ENCODE data around the gene EMP1.

EMP1 gene

DNA sequence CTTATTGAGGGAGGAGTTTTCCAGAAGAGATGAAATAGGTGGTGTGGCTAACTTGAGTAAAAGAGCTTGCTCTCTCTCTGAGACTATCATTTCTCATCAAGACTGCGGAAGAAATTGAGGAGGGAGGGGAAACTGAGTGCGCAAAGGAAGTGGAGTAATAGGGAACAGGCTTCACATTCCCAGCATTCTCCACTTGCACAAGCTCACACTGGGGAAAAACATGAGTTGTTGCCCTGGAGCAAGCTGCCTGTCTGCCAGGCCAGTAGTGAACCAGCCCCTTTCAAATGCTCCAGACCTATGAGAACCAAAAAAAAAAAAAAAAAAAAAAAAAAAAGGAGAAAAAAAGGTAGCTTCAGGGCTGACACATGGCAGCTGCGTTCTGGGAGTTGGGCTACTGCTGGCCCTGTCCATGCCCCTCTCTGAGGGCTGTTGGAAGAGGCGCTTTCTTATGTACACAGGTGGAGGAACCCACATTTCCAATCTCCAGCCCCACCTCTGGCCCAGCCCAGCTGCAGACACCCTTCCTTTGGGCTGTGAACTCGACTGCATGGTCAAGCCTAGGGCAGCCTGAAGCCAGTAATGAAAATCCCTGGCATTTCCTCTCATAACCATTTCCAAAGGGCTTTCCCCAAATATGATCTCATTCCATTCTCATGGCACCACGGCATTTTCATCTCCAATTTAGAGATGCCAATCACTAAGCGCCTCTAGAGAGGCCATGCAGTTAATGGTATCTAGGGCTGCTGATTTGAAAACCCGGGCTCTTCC, 32.5 kb upstream of the EMP1 start (continued):
- TF ChIP-seq, protein P1, sequence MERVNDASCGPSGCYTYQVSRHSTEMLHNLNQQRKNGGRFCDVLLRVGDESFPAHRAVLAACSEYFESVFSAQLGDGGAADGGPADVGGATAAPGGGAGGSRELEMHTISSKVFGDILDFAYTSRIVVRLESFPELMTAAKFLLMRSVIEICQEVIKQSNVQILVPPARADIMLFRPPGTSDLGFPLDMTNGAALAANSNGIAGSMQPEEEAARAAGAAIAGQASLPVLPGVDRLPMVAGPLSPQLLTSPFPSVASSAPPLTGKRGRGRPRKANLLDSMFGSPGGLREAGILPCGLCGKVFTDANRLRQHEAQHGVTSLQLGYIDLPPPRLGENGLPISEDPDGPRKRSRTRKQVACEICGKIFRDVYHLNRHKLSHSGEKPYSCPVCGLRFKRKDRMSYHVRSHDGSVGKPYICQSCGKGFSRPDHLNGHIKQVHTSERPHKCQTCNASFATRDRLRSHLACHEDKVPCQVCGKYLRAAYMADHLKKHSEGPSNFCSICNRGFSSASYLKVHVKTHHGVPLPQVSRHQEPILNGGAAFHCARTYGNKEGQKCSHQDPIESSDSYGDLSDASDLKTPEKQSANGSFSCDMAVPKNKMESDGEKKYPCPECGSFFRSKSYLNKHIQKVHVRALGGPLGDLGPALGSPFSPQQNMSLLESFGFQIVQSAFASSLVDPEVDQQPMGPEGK (CRISPR knock-in tag; IDR thresholded peaks at IDR 0.05; ENCODE audit: borderline replicate concordance): no peak
- TF ChIP-seq ZFP3 (CRISPR knock-in tag; IDR thresholded peaks at IDR 0.05): no peak
- TF ChIP-seq, protein P2, sequence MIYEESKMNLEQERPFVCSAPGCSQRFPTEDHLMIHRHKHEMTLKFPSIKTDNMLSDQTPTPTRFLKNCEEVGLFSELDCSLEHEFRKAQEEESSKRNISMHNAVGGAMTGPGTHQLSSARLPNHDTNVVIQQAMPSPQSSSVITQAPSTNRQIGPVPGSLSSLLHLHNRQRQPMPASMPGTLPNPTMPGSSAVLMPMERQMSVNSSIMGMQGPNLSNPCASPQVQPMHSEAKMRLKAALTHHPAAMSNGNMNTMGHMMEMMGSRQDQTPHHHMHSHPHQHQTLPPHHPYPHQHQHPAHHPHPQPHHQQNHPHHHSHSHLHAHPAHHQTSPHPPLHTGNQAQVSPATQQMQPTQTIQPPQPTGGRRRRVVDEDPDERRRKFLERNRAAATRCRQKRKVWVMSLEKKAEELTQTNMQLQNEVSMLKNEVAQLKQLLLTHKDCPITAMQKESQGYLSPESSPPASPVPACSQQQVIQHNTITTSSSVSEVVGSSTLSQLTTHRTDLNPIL (CRISPR knock-in tag; IDR thresholded peaks at IDR 0.05; ENCODE audit: low read depth): no peak
- no peak for TF ChIP-seq ZNF8 (CRISPR knock-in tag; IDR thresholded peaks at IDR 0.05)

DNA sequence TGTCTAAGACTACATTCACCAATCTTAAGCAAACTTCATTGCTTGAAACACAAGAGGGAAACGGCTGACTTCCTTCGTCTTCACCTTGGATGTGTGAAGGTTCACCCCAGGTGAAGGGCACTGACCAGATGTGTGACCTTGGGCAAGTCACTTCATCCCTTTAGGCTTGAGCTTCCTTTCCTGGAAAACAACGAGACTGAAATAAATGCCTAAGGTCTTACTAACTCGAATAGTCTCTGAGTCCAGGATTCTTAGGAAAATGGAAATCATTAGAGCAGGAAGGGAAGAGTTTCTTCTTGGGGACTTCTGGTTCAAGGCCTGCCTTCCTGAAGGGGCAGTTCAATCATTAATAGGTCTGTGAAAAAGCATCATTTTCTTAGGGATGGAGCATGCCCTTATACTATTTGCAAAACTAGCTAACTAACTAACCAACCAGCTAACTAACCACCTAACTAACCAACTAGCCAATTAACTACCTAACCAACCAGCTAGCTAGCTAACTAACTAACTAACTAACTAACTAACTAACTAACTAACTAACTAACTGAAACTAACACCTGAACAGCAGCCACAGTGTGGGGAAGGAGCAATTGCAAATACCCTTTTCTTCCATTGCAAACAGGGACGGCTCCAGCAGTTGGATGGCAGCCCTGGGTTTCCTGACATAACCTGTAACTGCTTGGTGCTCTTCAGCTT, 31.5 kb upstream of the EMP1 start:
- no peak for TF ChIP-seq ZNF8 (CRISPR knock-in tag; IDR thresholded peaks at IDR 0.05)
- no peak for TF ChIP-seq BACH2 (CRISPR knock-in tag; IDR thresholded peaks at IDR 0.05; ENCODE audit: borderline replicate concordance)
- TF ChIP-seq OSR1 (CRISPR knock-in tag; IDR thresholded peaks at IDR 0.05): no peak
- TF ChIP-seq, protein P1 (CRISPR knock-in tag; IDR thresholded peaks at IDR 0.05; ENCODE audit: borderline replicate concordance): no peak
- TF ChIP-seq, protein P3, sequence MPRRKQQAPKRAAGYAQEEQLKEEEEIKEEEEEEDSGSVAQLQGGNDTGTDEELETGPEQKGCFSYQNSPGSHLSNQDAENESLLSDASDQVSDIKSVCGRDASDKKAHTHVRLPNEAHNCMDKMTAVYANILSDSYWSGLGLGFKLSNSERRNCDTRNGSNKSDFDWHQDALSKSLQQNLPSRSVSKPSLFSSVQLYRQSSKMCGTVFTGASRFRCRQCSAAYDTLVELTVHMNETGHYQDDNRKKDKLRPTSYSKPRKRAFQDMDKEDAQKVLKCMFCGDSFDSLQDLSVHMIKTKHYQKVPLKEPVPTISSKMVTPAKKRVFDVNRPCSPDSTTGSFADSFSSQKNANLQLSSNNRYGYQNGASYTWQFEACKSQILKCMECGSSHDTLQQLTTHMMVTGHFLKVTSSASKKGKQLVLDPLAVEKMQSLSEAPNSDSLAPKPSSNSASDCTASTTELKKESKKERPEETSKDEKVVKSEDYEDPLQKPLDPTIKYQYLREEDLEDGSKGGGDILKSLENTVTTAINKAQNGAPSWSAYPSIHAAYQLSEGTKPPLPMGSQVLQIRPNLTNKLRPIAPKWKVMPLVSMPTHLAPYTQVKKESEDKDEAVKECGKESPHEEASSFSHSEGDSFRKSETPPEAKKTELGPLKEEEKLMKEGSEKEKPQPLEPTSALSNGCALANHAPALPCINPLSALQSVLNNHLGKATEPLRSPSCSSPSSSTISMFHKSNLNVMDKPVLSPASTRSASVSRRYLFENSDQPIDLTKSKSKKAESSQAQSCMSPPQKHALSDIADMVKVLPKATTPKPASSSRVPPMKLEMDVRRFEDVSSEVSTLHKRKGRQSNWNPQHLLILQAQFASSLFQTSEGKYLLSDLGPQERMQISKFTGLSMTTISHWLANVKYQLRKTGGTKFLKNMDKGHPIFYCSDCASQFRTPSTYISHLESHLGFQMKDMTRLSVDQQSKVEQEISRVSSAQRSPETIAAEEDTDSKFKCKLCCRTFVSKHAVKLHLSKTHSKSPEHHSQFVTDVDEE (CRISPR knock-in tag; IDR thresholded peaks at IDR 0.05): no peak
- TF ChIP-seq ARNTL (CRISPR knock-in tag; IDR thresholded peaks at IDR 0.05; ENCODE audit: borderline replicate concordance, low read depth): no peak
- TF ChIP-seq ZNF565 (CRISPR knock-in tag; conservative IDR thresholded peaks at IDR 0.05; ENCODE audit: low read depth): no peak
- TF ChIP-seq PPARA (CRISPR knock-in tag; IDR thresholded peaks at IDR 0.05; ENCODE audit: borderline replicate concordance): no peak
- no peak for TF ChIP-seq TCF4 (CRISPR knock-in tag; IDR thresholded peaks at IDR 0.05; ENCODE audit: borderline replicate concordance)
- no peak for TF ChIP-seq RARB (CRISPR knock-in tag; IDR thresholded peaks at IDR 0.05)
- TF ChIP-seq SNAI2 (CRISPR knock-in tag; IDR thresholded peaks at IDR 0.05): no peak
- TF ChIP-seq GLIS3 (CRISPR knock-in tag; IDR thresholded peaks at IDR 0.05): no peak
- TF ChIP-seq ZFP30 (CRISPR knock-in tag; IDR thresholded peaks at IDR 0.05): no peak
- TF ChIP-seq, protein P2 (CRISPR knock-in tag; IDR thresholded peaks at IDR 0.05; ENCODE audit: low read depth): no peak
- ATAC-seq: no peak

DNA sequence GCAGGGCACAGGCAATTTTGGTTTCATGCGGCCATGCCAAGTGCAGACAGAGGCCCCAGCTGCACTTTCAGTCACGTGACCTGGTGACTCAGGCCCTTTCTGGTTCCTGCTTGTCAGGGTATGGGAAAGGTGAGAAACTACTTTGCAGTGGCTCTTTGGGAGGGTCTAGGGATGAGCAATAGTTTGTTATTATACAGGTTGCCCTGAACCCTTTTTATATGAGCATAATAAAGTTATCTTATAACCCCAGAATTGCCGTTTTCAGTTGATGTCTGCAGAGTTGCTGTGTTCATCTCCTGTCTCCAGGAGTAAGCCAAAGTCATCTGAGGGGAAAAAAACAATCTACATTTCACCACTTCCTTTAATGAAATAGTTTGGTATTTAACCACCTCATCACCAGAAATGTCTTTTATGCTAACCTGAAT, 30.9 kb upstream of the EMP1 start:
- no peak for TF ChIP-seq GLIS3 (CRISPR knock-in tag; IDR thresholded peaks at IDR 0.05)
- TF ChIP-seq ISL1 (CRISPR knock-in tag; IDR thresholded peaks at IDR 0.05): no peak
- TF ChIP-seq, protein P4, sequence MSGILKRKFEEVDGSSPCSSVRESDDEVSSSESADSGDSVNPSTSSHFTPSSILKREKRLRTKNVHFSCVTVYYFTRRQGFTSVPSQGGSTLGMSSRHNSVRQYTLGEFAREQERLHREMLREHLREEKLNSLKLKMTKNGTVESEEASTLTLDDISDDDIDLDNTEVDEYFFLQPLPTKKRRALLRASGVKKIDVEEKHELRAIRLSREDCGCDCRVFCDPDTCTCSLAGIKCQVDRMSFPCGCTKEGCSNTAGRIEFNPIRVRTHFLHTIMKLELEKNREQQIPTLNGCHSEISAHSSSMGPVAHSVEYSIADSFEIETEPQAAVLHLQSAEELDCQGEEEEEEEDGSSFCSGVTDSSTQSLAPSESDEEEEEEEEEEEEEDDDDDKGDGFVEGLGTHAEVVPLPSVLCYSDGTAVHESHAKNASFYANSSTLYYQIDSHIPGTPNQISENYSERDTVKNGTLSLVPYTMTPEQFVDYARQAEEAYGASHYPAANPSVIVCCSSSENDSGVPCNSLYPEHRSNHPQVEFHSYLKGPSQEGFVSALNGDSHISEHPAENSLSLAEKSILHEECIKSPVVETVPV (CRISPR knock-in tag; IDR thresholded peaks at IDR 0.05): no peak
- no peak for TF ChIP-seq ZFP30 (CRISPR knock-in tag; IDR thresholded peaks at IDR 0.05)
- TF ChIP-seq PPARA (CRISPR knock-in tag; IDR thresholded peaks at IDR 0.05; ENCODE audit: borderline replicate concordance): no peak
- TF ChIP-seq CSDC2 (CRISPR knock-in tag; IDR thresholded peaks at IDR 0.05): no peak
- TF ChIP-seq TOX (CRISPR knock-in tag; IDR thresholded peaks at IDR 0.05; ENCODE audit: borderline replicate concordance): no peak
- no peak for TF ChIP-seq TCF4 (CRISPR knock-in tag; IDR thresholded peaks at IDR 0.05; ENCODE audit: borderline replicate concordance)
- no peak for TF ChIP-seq ARNTL (CRISPR knock-in tag; IDR thresholded peaks at IDR 0.05; ENCODE audit: borderline replicate concordance, low read depth)
- TF ChIP-seq SNAI2 (CRISPR knock-in tag; IDR thresholded peaks at IDR 0.05): no peak
- ATAC-seq: peak; percentile 80

All from SK-N-SH treated with all-trans-retinoic acid at 6 μM for 48 hours (cell line).